SK-N-SH (cell line): ENCODE results near the gene THAP8. TPM values are rescaled to one million over a fixed set of nuclear protein-coding genes. Genes with fewer than 3 reads are reported as not detected.

ENCODE experiments used
- CTCF ChIA-PET: fragments of 300-600, 350-600 bp; formaldehyde crosslinking; extraction: SDS; loops from one replicate; lab custom pipeline; 2021; lab: Yijun Ruan, JAX
- POLR2A ChIA-PET: fragments of 350-600 bp; sonication (Branson Sonifier 250); formaldehyde crosslinking; extraction: SDS; loops from one replicate; lab custom pipeline; 2020; ENCODE audit warnings: antibody characterized with exemption, inconsistent platforms; lab: Yijun Ruan, JAX
- DNase-seq: peaks from one replicate; pipeline ENCODE4 v3.0.0; 2012
- H2AFZ ChIP-seq: fragments of 200-600 bp; sonication (generic); 2 replicates; pipeline ENCODE4 v1.8.1; 2016; ENCODE audit warnings: antibody characterized with exemption, mild to moderate bottlenecking, low read depth
- H3F3A ChIP-seq: fragments of 200-600 bp; sonication (generic); replicated peaks from 2 replicates; pipeline ENCODE3; 2016; ENCODE audit warnings: antibody characterized with exemption, mild to moderate bottlenecking; ENCODE audit not compliant: insufficient read depth
- H3K27ac ChIP-seq, 2 experiments: fragments of 200-500 bp in 1 of 2; fragments of 200-600 bp in 1 of 2; sonication (Bioruptor generic) in 1 of 2; sonication (generic), shearing (Covaris generic) in 1 of 2; 2 replicates each; pipeline versions ENCODE4 v1.5.1 to v1.6.1; 2014 to 2016; ENCODE audit warnings: low read depth in 2 of 2, inconsistent platforms in 1 of 2, low read length in 1 of 2, mild to moderate bottlenecking in 1 of 2, mixed read lengths in 1 of 2
- H3K27me3 ChIP-seq: fragments of 200-600 bp; sonication (generic), shearing (Covaris generic); 2 replicates; pipeline ENCODE4 v1.6.1; 2016; ENCODE audit warnings: mixed run types; ENCODE audit not compliant: insufficient read depth
- H3K36me3 ChIP-seq, 2 experiments: fragments of 200-500 bp in 1 of 2; fragments of 200-600 bp in 1 of 2; sonication (Bioruptor generic) in 1 of 2; sonication (generic) in 1 of 2; replicated peaks in 1 of 2; 2 replicates each; pipeline versions ENCODE3 to v1.5.1; 2014 to 2016; ENCODE audit warnings: low read length in 1 of 2, mild to moderate bottlenecking in 1 of 2; ENCODE audit not compliant: insufficient read depth in 2 of 2, control insufficient read depth in 1 of 2
- H3K4me1 ChIP-seq, 2 experiments: fragments of 200-500 bp in 1 of 2; fragments of 200-600 bp in 1 of 2; sonication (Bioruptor generic) in 1 of 2; sonication (generic), shearing (Covaris generic) in 1 of 2; 2 replicates each; pipeline versions ENCODE4 v1.5.1 to v1.6.1; 2014 to 2016; ENCODE audit warnings: low read depth in 1 of 2, low read length in 1 of 2, mixed run types in 1 of 2; ENCODE audit not compliant: insufficient read depth in 2 of 2, control insufficient read depth in 1 of 2
- H3K4me2 ChIP-seq: fragments of 200-600 bp; sonication (generic), shearing (Covaris generic); 2 replicates; pipeline ENCODE4 v1.6.1; 2017; ENCODE audit warnings: mixed run types
- H3K4me3 ChIP-seq, 2 experiments: fragments of 200-500 bp in 1 of 2; fragments of 200-600 bp in 1 of 2; sonication (Bioruptor generic) in 1 of 2; sonication (generic), shearing (Covaris generic) in 1 of 2; 2 replicates each; pipeline versions ENCODE4 v1.5.1 to v1.8.1; 2014 to 2016; ENCODE audit warnings: low read depth in 2 of 2, inconsistent platforms in 1 of 2, low read length in 1 of 2, mild to moderate bottlenecking in 1 of 2, mixed read lengths in 1 of 2, moderate library complexity in 1 of 2
- H3K79me2 ChIP-seq: fragments of 200-600 bp; sonication (generic); 2 replicates; pipeline ENCODE4 v1.8.1; 2017; ENCODE audit warnings: mild to moderate bottlenecking; ENCODE audit not compliant: insufficient read depth
- H3K9ac ChIP-seq: fragments of 200-600 bp; sonication (generic); 2 replicates; pipeline ENCODE4 v1.6.1; 2017; ENCODE audit warnings: mixed run types
- H3K9me2 ChIP-seq: fragments of 200-600 bp; sonication (generic); 2 replicates; pipeline ENCODE4 v1.6.1; 2017; ENCODE audit warnings: mixed run types
- H3K9me3 ChIP-seq: fragments of 200-600 bp; sonication (generic); 2 replicates; pipeline ENCODE4 v1.6.1; 2017; ENCODE audit warnings: mixed run types, mild to moderate bottlenecking, moderate library complexity
- H4K20me1 ChIP-seq: fragments of 200-600 bp; sonication (generic); 2 replicates; pipeline ENCODE4 v1.6.1; 2017; ENCODE audit warnings: mild to moderate bottlenecking, mixed run types; ENCODE audit not compliant: insufficient read depth
- ELF1 ChIP-seq: IDR thresholded peaks from 2 replicates; pipeline ENCODE4 v1.4.0; 2012
- EZH2phosphoT487 ChIP-seq: fragments of 200-600 bp; sonication (generic); IDR thresholded peaks from 2 replicates; pipeline ENCODE4 v1.6.1; 2017; ENCODE audit warnings: low read depth, mixed run types, mild to moderate bottlenecking, antibody characterized with exemption, moderate library complexity, borderline replicate concordance
- FOXJ3 ChIP-seq: sonication (generic); formaldehyde crosslinking; IDR thresholded peaks from 2 replicates; pipeline ENCODE4 v1.5.1; 2020; ENCODE audit warnings: mild to moderate bottlenecking, missing genetic modification reagents
- FOXM1 ChIP-seq: IDR thresholded peaks from 2 replicates; pipeline ENCODE4 v1.4.0; 2012; ENCODE audit warnings: low read depth, mild to moderate bottlenecking
- MEF2A ChIP-seq: IDR thresholded peaks from 2 replicates; pipeline ENCODE4 v1.4.0; 2012; ENCODE audit warnings: low read depth, borderline replicate concordance
- NRF1 ChIP-seq: IDR thresholded peaks from 2 replicates; pipeline ENCODE4 v1.6.1; 2012; ENCODE audit warnings: low read depth, mild to moderate bottlenecking, low read length
- POLR2AphosphoS5 ChIP-seq: IDR thresholded peaks from 2 replicates; pipeline ENCODE4 v1.6.1; 2012; ENCODE audit warnings: low read depth, low read length
- RCOR1 ChIP-seq: fragments of 150-350 bp; IDR thresholded peaks from 2 replicates; pipeline ENCODE4 v1.6.1; 2017; ENCODE audit warnings: antibody characterized with exemption, low read length
- RFX5 ChIP-seq: IDR thresholded peaks from 2 replicates; pipeline ENCODE4 v1.6.1; 2012; ENCODE audit warnings: mild to moderate bottlenecking, improper control_type of control experiment, low read length
- SIN3A ChIP-seq: IDR thresholded peaks from 2 replicates; pipeline ENCODE4 v1.6.1; 2012; ENCODE audit warnings: low read depth, mild to moderate bottlenecking, low read length, moderate library complexity, borderline replicate concordance
- TAF1 ChIP-seq: IDR thresholded peaks from 2 replicates; pipeline ENCODE4 v1.6.1; 2012; ENCODE audit warnings: low read depth, mild to moderate bottlenecking, low read length, moderate library complexity, borderline replicate concordance
- TEAD4 ChIP-seq: IDR thresholded peaks from 2 replicates; pipeline ENCODE4 v1.4.0; 2012; ENCODE audit warnings: mild to moderate bottlenecking, borderline replicate concordance; ENCODE audit not compliant: insufficient read depth
- whole genome bisulfite sequencing: methylation state at CpG from one replicate; pipeline ENCODE4 v1.1.6; 2017; ENCODE audit warnings: low lambda C conversion rate; 5-methylcytosine and 5-hydroxymethylcytosine counted together
- polyA plus RNA-seq, 3 experiments: library from polyadenylated mRNA; depleted of rRNA; stranded (reverse); fragments of >200 nt; gene quantifications; 2 replicates each; pipeline ENCODE4 v1.2.3, GENCODE V29; 2012
- TF ChIP-seq, protein P1 (sequence below): fragments of 150-350 bp; IDR thresholded peaks from 2 replicates; pipeline ENCODE4 v1.6.1; 2016; ENCODE audit warnings: mild to moderate bottlenecking, low read depth, low read length
- TF ChIP-seq, protein P2 (sequence below): IDR thresholded peaks from 2 replicates; pipeline ENCODE4 v1.4.0; 2012; ENCODE audit warnings: low read depth, borderline replicate concordance
- TF ChIP-seq, protein P3 (sequence below): IDR thresholded peaks from 2 replicates; pipeline ENCODE4; 2012
- TF ChIP-seq, protein P4 (sequence below): IDR thresholded peaks from 2 replicates; pipeline ENCODE4 v1.6.1; 2012; ENCODE audit warnings: mild to moderate bottlenecking, low read depth, low read length, moderate library complexity

The THAP8 gene
- polyA plus RNA-seq, 1 of the 3 experiments (the other 2 are of a cell fraction): 6.3 TPM

DNA sequence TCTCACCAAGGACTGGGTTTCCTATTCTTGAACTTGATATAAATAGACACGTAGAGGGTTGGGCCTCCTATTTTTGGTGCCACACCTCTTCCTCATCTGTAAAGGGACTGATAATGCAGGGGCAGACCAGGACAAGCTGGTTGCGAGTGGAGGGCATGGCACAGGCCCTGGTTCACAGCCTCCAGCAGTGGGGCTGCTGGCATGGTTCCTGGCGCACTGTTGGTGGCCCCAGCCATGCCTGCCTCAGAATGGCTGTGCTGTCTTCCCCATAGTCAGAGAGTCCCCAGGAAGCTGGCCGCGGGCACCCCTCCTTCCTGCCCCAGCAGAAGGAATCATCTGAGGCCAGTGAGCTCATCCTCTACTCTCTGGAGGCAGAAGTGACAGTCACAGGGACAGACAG is 46.4 kb upstream of the THAP8 start:
- Histone ChIP-seq H3K27ac (no peak overlapping the region), H3K4me1 (no peaks in the 10 kb centered on the region), H3K36me3 (peaks cover 3 to 5% of the 10 kb centered on the region in 2 experiments), H4K20me1 (no peaks in the 10 kb centered on the region), H3K9me2 (no peaks in the 10 kb centered on the region), H3K79me2 (no peaks in the 10 kb centered on the region), H3F3A (no peaks in the 10 kb centered on the region), H3K4me3 (no peak overlapping the region), H3K9ac (no peak overlapping the region), H3K27me3 (no peaks in the 10 kb centered on the region), H3K9me3 (no peaks in the 10 kb centered on the region), H3K4me2 (no peak overlapping the region), H2AFZ (no peak overlapping the region)
- no peak for DNase-seq
- 92% methylated on average over 5 of the region's 5 CpGs for WGBS
- TF ChIP-seq SIN3A (no peak), MEF2A (no peak), NRF1 (no peak), ELF1 (no peak), TAF1 (no peak), RFX5 (no peak), RCOR1 (no peak), FOXM1 (no peak), POLR2AphosphoS5 (no peak), EZH2phosphoT487 (no peak), FOXJ3 (no peak), TEAD4 (no peak)
- TF ChIP-seq, protein P1, sequence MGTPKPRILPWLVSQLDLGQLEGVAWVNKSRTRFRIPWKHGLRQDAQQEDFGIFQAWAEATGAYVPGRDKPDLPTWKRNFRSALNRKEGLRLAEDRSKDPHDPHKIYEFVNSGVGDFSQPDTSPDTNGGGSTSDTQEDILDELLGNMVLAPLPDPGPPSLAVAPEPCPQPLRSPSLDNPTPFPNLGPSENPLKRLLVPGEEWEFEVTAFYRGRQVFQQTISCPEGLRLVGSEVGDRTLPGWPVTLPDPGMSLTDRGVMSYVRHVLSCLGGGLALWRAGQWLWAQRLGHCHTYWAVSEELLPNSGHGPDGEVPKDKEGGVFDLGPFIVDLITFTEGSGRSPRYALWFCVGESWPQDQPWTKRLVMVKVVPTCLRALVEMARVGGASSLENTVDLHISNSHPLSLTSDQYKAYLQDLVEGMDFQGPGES: no peak
- TF ChIP-seq, protein P2, sequence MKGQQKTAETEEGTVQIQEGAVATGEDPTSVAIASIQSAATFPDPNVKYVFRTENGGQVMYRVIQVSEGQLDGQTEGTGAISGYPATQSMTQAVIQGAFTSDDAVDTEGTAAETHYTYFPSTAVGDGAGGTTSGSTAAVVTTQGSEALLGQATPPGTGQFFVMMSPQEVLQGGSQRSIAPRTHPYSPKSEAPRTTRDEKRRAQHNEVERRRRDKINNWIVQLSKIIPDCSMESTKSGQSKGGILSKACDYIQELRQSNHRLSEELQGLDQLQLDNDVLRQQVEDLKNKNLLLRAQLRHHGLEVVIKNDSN: no peak
- TF ChIP-seq, protein P3, sequence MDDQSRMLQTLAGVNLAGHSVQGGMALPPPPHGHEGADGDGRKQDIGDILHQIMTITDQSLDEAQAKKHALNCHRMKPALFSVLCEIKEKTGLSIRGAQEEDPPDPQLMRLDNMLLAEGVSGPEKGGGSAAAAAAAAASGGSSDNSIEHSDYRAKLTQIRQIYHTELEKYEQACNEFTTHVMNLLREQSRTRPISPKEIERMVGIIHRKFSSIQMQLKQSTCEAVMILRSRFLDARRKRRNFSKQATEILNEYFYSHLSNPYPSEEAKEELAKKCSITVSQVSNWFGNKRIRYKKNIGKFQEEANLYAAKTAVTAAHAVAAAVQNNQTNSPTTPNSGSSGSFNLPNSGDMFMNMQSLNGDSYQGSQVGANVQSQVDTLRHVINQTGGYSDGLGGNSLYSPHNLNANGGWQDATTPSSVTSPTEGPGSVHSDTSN: no peak
- TF ChIP-seq, protein P4, sequence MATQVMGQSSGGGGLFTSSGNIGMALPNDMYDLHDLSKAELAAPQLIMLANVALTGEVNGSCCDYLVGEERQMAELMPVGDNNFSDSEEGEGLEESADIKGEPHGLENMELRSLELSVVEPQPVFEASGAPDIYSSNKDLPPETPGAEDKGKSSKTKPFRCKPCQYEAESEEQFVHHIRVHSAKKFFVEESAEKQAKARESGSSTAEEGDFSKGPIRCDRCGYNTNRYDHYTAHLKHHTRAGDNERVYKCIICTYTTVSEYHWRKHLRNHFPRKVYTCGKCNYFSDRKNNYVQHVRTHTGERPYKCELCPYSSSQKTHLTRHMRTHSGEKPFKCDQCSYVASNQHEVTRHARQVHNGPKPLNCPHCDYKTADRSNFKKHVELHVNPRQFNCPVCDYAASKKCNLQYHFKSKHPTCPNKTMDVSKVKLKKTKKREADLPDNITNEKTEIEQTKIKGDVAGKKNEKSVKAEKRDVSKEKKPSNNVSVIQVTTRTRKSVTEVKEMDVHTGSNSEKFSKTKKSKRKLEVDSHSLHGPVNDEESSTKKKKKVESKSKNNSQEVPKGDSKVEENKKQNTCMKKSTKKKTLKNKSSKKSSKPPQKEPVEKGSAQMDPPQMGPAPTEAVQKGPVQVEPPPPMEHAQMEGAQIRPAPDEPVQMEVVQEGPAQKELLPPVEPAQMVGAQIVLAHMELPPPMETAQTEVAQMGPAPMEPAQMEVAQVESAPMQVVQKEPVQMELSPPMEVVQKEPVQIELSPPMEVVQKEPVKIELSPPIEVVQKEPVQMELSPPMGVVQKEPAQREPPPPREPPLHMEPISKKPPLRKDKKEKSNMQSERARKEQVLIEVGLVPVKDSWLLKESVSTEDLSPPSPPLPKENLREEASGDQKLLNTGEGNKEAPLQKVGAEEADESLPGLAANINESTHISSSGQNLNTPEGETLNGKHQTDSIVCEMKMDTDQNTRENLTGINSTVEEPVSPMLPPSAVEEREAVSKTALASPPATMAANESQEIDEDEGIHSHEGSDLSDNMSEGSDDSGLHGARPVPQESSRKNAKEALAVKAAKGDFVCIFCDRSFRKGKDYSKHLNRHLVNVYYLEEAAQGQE: no peak
- CTCF ChIA-PET: no interaction called here
- POLR2A ChIA-PET: no interaction called here
